MM.1S (cell line): ENCODE measurements around the gene ADARB2.

Experiments
- DNase-seq: peaks from one replicate; pipeline ENCODE4 v3.0.0-alpha.2; 2015
- H2AFZ ChIP-seq: fragments of 300-600 bp; sonication (generic); 2 replicates; pipeline ENCODE4 v1.6.0; 2016; ENCODE audit warnings: antibody characterized with exemption, low read length
- H3F3A ChIP-seq: fragments of 300-600 bp; sonication (generic); 2 replicates; pipeline ENCODE4 v1.6.1; 2016; ENCODE audit warnings: mild to moderate bottlenecking, antibody characterized with exemption, low read length, moderate library complexity, mixed read lengths; ENCODE audit not compliant: insufficient read depth
- H3K27ac ChIP-seq: fragments of 300-600 bp; sonication (generic); 2 replicates; pipeline ENCODE4 v1.5.1; 2016; ENCODE audit warnings: mild to moderate bottlenecking, low read length
- H3K27me3 ChIP-seq: fragments of 300-600 bp; sonication (generic); replicated peaks from 2 replicates; pipeline ENCODE4 v1.6.0; 2016; ENCODE audit warnings: low read length; ENCODE audit not compliant: insufficient read depth
- H3K36me3 ChIP-seq: fragments of 300-600 bp; sonication (generic); replicated peaks from 2 replicates; pipeline ENCODE4 v1.6.1; 2016; ENCODE audit warnings: mild to moderate bottlenecking, low read length, mixed read lengths; ENCODE audit not compliant: insufficient read depth
- H3K4me1 ChIP-seq: fragments of 300-600 bp; sonication (generic); 2 replicates; pipeline ENCODE4 v1.6.1; 2016; ENCODE audit warnings: low read length, mixed read lengths
- H3K4me2 ChIP-seq: fragments of 300-600 bp; sonication (generic); 2 replicates; pipeline ENCODE4 v1.6.0; 2016; ENCODE audit warnings: low read depth, low read length
- H3K4me3 ChIP-seq: fragments of 300-600 bp; sonication (generic); 2 replicates; pipeline ENCODE4 v1.5.1; 2016; ENCODE audit warnings: low read length, mixed read lengths
- H3K79me2 ChIP-seq: fragments of 300-600 bp; sonication (generic); 2 replicates; pipeline ENCODE4 v1.6.1; 2016; ENCODE audit warnings: mixed run types, low read length, mixed read lengths
- H3K9ac ChIP-seq: fragments of 300-600 bp; sonication (generic); 2 replicates; pipeline ENCODE4 v1.6.1; 2016; ENCODE audit warnings: low read length, mixed read lengths
- H3K9me2 ChIP-seq: fragments of 300-600 bp; sonication (generic); replicated peaks from 2 replicates; pipeline ENCODE4 v1.6.1; 2016; ENCODE audit warnings: mild to moderate bottlenecking, low read length, mixed read lengths; ENCODE audit not compliant: insufficient read depth
- H3K9me3 ChIP-seq: fragments of 300-600 bp; sonication (generic); replicated peaks from 2 replicates; pipeline ENCODE4 v1.6.1; 2016; ENCODE audit warnings: mild to moderate bottlenecking, low read length, mixed read lengths; ENCODE audit not compliant: insufficient read depth
- H4K20me1 ChIP-seq: fragments of 300-600 bp; sonication (generic); 2 replicates; pipeline ENCODE4 v1.6.1; 2016; ENCODE audit warnings: mild to moderate bottlenecking, low read length, moderate library complexity, mixed read lengths; ENCODE audit not compliant: insufficient read depth
- CTCF ChIP-seq: fragments of 300-600 bp; sonication (generic); IDR thresholded peaks from 2 replicates; pipeline ENCODE4 v1.5.1; 2016; ENCODE audit warnings: antibody characterized with exemption, low read length, mixed read lengths
- EZH2 ChIP-seq: fragments of 300-600 bp; sonication (generic); optimal IDR thresholded peaks from 2 replicates; pipeline ENCODE3; 2017; ENCODE audit warnings: low read depth, mild to moderate bottlenecking, antibody characterized with exemption, low read length, mixed read lengths
- EZH2phosphoT487 ChIP-seq: fragments of 300-600 bp; sonication (generic); IDR thresholded peaks from 2 replicates; pipeline ENCODE4 v1.6.1; 2018; ENCODE audit warnings: antibody characterized with exemption, low read length

The ADARB2 gene

GRCh38 chr10:1608851-1609647 is 128.3 kb downstream of the ADARB2 start:
- H3K9ac ChIP-seq: no peak overlapping the region
- no peak for DNase-seq
- no peak overlapping the region for H3K4me3 ChIP-seq
- H3K27ac ChIP-seq: no peak overlapping the region
- H4K20me1 ChIP-seq: no peaks in the 10 kb centered on the region
- no peaks in the 10 kb centered on the region for H3K36me3 ChIP-seq
- H3K9me2 ChIP-seq: no peaks in the 10 kb centered on the region
- no peak overlapping the region for H2AFZ ChIP-seq
- no peaks in the 10 kb centered on the region for H3K27me3 ChIP-seq
- TF ChIP-seq EZH2: no peak
- TF ChIP-seq CTCF: no peak
- TF ChIP-seq EZH2phosphoT487: no peak
- H3F3A ChIP-seq: no peaks in the 10 kb centered on the region
- no peaks in the 10 kb centered on the region for H3K79me2 ChIP-seq
- no peaks in the 10 kb centered on the region for H3K4me1 ChIP-seq
- H3K4me2 ChIP-seq: no peak overlapping the region
- no peaks in the 10 kb centered on the region for H3K9me3 ChIP-seq

DNA sequence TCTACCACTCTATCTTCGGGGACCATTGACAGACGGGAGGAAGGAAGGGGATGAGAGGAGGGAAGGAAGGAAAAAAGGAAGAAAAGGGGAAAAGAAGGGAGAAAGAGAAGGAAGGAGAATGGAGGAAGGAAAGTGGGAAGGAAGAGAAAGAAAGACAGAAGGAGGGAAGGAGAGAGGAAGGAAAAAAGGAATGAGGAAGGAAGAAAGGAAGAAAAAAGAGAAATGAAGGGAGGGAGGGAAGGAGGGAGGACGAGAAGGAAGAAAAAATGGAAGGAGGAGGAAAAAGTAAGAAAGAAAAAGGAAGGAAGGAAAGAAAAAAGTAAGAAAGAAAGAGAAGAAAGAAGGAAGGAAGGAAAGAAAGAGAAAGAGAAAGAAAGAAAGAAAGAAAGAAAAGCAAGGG is 128.9 kb downstream of the ADARB2 start:
- DNase-seq: no peak
- Histone ChIP-seq H3K27me3 (no peaks in the 10 kb centered on the region), H2AFZ (no peak overlapping the region), H3K36me3 (no peaks in the 10 kb centered on the region), H3K9me3 (no peaks in the 10 kb centered on the region), H4K20me1 (no peaks in the 10 kb centered on the region), H3K9ac (no peak overlapping the region), H3F3A (no peaks in the 10 kb centered on the region), H3K27ac (no peak overlapping the region), H3K4me2 (no peak overlapping the region), H3K79me2 (no peaks in the 10 kb centered on the region), H3K9me2 (no peaks in the 10 kb centered on the region), H3K4me1 (no peaks in the 10 kb centered on the region), H3K4me3 (no peak overlapping the region)
- no peak for TF ChIP-seq EZH2

GRCh38 chr10:1607466-1607865 is 129.9 kb downstream of the ADARB2 start:
- no peaks in the 10 kb centered on the region for H3K9me2 ChIP-seq
- no peaks in the 10 kb centered on the region for H3K36me3 ChIP-seq
- no peak overlapping the region for H3K4me3 ChIP-seq
- H3K79me2 ChIP-seq: no peaks in the 10 kb centered on the region
- no peak for DNase-seq
- no peak overlapping the region for H3K4me2 ChIP-seq
- H4K20me1 ChIP-seq: no peaks in the 10 kb centered on the region
- no peak overlapping the region for H3K27ac ChIP-seq
- H3K27me3 ChIP-seq: no peaks in the 10 kb centered on the region
- no peak overlapping the region for H2AFZ ChIP-seq
- no peak overlapping the region for H3K9ac ChIP-seq
- no peaks in the 10 kb centered on the region for H3K4me1 ChIP-seq
- no peaks in the 10 kb centered on the region for H3K9me3 ChIP-seq
- H3F3A ChIP-seq: no peaks in the 10 kb centered on the region
- TF ChIP-seq EZH2phosphoT487: no peak

- Histone ChIP-seq H2AFZ (no peak overlapping the region), H3K4me3 (no peak overlapping the region), H3K9me3 (no peaks in the 10 kb centered on the region), H3K9me2 (no peaks in the 10 kb centered on the region), H3K27me3 (no peaks in the 10 kb centered on the region), H3K79me2 (no peaks in the 10 kb centered on the region), H4K20me1 (no peaks in the 10 kb centered on the region), H3K4me1 (no peaks in the 10 kb centered on the region), H3F3A (no peaks in the 10 kb centered on the region), H3K27ac (no peak overlapping the region), H3K36me3 (no peaks in the 10 kb centered on the region), H3K9ac (no peak overlapping the region), H3K4me2 (no peak overlapping the region)
- TF ChIP-seq CTCF (no peak), EZH2phosphoT487 (no peak), EZH2 (no peak)
- DNase-seq: no peak
These were observed 131.1 kb downstream of the ADARB2 start for GRCh38 chr10:1605999-1606940.
